DOHH2 (cell line): Measurements from ENCODE around the gene PLEKHM3.

Experiments used
- EZH2phosphoT487 ChIP-seq: fragments of 200-600 bp; sonication (generic); IDR thresholded peaks from 2 replicates; pipeline ENCODE4 v1.6.1; 2017; ENCODE audit warnings: borderline replicate concordance, mild to moderate bottlenecking, antibody characterized with exemption, low read length, moderate library complexity, mixed read lengths
- TF ChIP-seq, protein P1 (sequence below): fragments of 200-600 bp; sonication (generic); IDR thresholded peaks from one replicate; pipeline ENCODE4 v1.5.1; 2014; ENCODE audit warnings: antibody characterized with exemption, mild to moderate bottlenecking, low read depth, low read length; ENCODE audit not compliant: poor library complexity, severe bottlenecking

DNA sequence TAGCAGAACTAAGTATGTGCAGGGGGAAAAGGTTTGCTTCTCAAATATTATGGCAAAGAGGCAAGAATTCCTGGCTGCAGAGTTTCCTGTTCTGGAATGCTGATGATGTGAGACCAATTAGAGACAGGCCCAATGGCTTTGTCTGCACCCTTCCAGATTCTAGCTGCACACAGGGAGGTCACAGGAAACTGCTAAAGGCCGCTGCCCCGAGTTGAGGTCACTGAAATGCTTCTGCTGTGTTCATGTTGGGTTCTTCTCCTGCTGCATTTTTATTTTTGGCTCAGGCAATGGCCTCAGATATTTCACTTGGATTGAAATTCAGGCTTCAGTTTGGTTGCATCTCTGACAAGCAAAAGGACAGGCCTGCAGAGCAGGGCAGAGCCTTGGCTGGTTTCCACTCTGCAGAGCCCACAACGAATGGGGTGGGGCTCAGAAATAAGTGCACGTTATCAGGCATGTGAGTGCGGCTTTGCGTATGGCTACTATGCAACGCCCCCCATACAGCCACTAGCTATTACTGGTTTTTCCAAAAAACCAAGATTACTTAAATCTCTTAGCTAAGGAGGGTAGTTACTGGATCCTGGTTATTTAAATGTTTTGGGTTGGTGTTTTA lies 188.7 kb downstream of the PLEKHM3 start:
- TF ChIP-seq, protein P1, sequence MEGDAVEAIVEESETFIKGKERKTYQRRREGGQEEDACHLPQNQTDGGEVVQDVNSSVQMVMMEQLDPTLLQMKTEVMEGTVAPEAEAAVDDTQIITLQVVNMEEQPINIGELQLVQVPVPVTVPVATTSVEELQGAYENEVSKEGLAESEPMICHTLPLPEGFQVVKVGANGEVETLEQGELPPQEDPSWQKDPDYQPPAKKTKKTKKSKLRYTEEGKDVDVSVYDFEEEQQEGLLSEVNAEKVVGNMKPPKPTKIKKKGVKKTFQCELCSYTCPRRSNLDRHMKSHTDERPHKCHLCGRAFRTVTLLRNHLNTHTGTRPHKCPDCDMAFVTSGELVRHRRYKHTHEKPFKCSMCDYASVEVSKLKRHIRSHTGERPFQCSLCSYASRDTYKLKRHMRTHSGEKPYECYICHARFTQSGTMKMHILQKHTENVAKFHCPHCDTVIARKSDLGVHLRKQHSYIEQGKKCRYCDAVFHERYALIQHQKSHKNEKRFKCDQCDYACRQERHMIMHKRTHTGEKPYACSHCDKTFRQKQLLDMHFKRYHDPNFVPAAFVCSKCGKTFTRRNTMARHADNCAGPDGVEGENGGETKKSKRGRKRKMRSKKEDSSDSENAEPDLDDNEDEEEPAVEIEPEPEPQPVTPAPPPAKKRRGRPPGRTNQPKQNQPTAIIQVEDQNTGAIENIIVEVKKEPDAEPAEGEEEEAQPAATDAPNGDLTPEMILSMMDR = no peak
- TF ChIP-seq EZH2phosphoT487 = no peak
